ENCODE data around the gene CLBA1.

DNA sequence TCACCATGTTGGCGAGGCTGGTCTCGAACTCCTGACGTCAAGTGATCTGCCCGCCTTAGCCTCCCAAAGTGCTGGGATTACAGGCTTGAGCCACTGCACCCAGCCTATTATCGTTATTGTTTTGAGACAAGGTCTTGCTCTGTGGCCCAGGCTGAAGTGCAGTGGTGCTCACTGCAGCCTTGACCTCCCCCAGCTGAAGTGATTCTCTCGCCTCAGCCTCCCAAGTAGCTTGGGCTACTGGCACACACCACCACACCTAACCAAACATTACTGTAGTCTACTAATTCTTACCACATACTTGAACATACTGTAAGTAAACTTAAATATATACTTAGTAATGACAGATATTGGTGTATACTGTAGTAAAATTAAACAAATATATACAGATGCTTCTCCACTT lies 39.8 kb downstream of the CLBA1 start:
- TF ChIP-seq, protein P1, sequence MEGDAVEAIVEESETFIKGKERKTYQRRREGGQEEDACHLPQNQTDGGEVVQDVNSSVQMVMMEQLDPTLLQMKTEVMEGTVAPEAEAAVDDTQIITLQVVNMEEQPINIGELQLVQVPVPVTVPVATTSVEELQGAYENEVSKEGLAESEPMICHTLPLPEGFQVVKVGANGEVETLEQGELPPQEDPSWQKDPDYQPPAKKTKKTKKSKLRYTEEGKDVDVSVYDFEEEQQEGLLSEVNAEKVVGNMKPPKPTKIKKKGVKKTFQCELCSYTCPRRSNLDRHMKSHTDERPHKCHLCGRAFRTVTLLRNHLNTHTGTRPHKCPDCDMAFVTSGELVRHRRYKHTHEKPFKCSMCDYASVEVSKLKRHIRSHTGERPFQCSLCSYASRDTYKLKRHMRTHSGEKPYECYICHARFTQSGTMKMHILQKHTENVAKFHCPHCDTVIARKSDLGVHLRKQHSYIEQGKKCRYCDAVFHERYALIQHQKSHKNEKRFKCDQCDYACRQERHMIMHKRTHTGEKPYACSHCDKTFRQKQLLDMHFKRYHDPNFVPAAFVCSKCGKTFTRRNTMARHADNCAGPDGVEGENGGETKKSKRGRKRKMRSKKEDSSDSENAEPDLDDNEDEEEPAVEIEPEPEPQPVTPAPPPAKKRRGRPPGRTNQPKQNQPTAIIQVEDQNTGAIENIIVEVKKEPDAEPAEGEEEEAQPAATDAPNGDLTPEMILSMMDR (IDR thresholded peaks at IDR 0.05), result no peak
- TF ChIP-seq POLR2A (IDR thresholded peaks at IDR 0.05) (no peak), POLR2AphosphoS5 (IDR thresholded peaks at IDR 0.05) (no peak)

All from gastroesophageal sphincter (tissue), 3 donors.